K562 (cell line): ENCODE data around the gene NEURL1. TPM values are rescaled to one million over a fixed set of nuclear protein-coding genes. Genes with fewer than 3 reads are reported as not detected.

Experiments
- ATAC-seq: fragments of 200-7000 bp; cut with Tn5 transposase; 3 replicates; pipeline ENCODE4 v1.9.1; 2020; ENCODE audit warnings: moderate library complexity
- BruUV-seq: library from RNA; stranded (reverse); fragments of 400-500 nt; replicated peaks from 2 replicates; lab custom pipeline; 2021; lab: Mats Ljungman, UMichigan
- CTCF ChIA-PET: fragments of 300-600 bp; formaldehyde crosslinking; extraction: SDS; loops from one replicate; lab custom pipeline; 2021; ENCODE audit warnings: low intra/inter-chr PET ratio; lab: Yijun Ruan, JAX
- POLR2A ChIA-PET: fragments of 300-600, 350-650 bp; sonication (Branson Sonifier 250); formaldehyde crosslinking; extraction: SDS; loops from one replicate; lab custom pipeline; 2021; ENCODE audit warnings: antibody characterized with exemption, inconsistent platforms; lab: Yijun Ruan, JAX
- DNase-seq, 4 experiments: peaks; one replicate each; pipeline versions ENCODE4 v3.0.0 to v3.0.0-alpha.2; 2011 to 2018; ENCODE audit warnings: low spot score in 3 of 4, mixed read lengths in 3 of 4; ENCODE audit errors: extremely low read depth in 1 of 4
- FAIRE-seq: peaks from 2 replicates; lab custom pipeline; 2011; peaks lifted over from hg19 to GRCh38; lab: Jason Lieb, UNC
- H2AFZ ChIP-seq: 2 replicates; pipeline ENCODE4 v1.6.0; 2011; ENCODE audit warnings: low read depth, low read length, control low read depth, inconsistent platforms
- H3K27ac ChIP-seq: fragments of 200-600 bp; 3 replicates; pipeline ENCODE4 v1.8.0; 2011; ENCODE audit warnings: low read depth, mild to moderate bottlenecking, control low read depth, inconsistent platforms, low read length, moderate library complexity, mixed read lengths; ENCODE audit errors: extremely low read depth
- H3K27me3 ChIP-seq, 2 experiments: fragments of 300-600 bp in 1 of 2; 2 replicates in 1 of 2; 3 replicates in 1 of 2; pipeline versions ENCODE4 v1.6.0 to v1.8.0; 2011; ENCODE audit warnings: inconsistent platforms in 2 of 2, low read length in 2 of 2, mild to moderate bottlenecking in 1 of 2, mixed read lengths in 1 of 2, moderate library complexity in 1 of 2; ENCODE audit not compliant: control insufficient read depth in 2 of 2, insufficient read depth in 2 of 2
- H3K36me3 ChIP-seq: fragments of 300-600 bp; 3 replicates; pipeline ENCODE4 v1.8.0; 2011; ENCODE audit warnings: mild to moderate bottlenecking, low read length, inconsistent platforms; ENCODE audit not compliant: control insufficient read depth, insufficient read depth
- H3K4me1 ChIP-seq, 2 experiments: fragments of 200-600 bp in 1 of 2; replicated peaks in 1 of 2; 2 replicates in 1 of 2; 3 replicates in 1 of 2; pipeline versions ENCODE4 v1.5.1 to v1.8.0; 2011; ENCODE audit warnings: inconsistent platforms in 2 of 2, low read length in 2 of 2, mild to moderate bottlenecking in 1 of 2, mixed read lengths in 1 of 2, moderate library complexity in 1 of 2; ENCODE audit not compliant: control insufficient read depth in 2 of 2, insufficient read depth in 2 of 2
- H3K4me2 ChIP-seq: 2 replicates; pipeline ENCODE4 v1.6.1; 2011; ENCODE audit warnings: low read length, control low read depth, inconsistent platforms, mixed read lengths; ENCODE audit not compliant: insufficient read depth
- H3K4me3 ChIP-seq: fragments of 200-600 bp; sonication (generic), shearing (Covaris generic); 2 replicates; pipeline ENCODE4 v1.5.1; 2016; ENCODE audit warnings: control low read depth, inconsistent platforms
- H3K79me2 ChIP-seq: fragments of 200-600 bp; 3 replicates; pipeline ENCODE4 v1.8.0; 2011; ENCODE audit warnings: low read length, inconsistent platforms; ENCODE audit not compliant: control insufficient read depth, insufficient read depth
- H3K9ac ChIP-seq, 2 experiments: 2 replicates each; pipeline versions ENCODE4 v1.6.0 to v1.6.1; 2011; ENCODE audit warnings: low read depth in 2 of 2, low read length in 2 of 2, control low read depth in 1 of 2, inconsistent platforms in 1 of 2, mild to moderate bottlenecking in 1 of 2, mixed read lengths in 1 of 2; ENCODE audit not compliant: insufficient read depth in 1 of 2
- H3K9me1 ChIP-seq: one replicate; pipeline ENCODE4 v1.6.0; 2011; ENCODE audit warnings: inconsistent platforms, mild to moderate bottlenecking, low read length, moderate library complexity; ENCODE audit not compliant: control insufficient read depth, insufficient read depth
- H3K9me3 ChIP-seq: replicated peaks from 2 replicates; pipeline ENCODE4 v1.5.1; 2011; ENCODE audit warnings: low read depth, low read length, inconsistent platforms; ENCODE audit not compliant: control insufficient read depth, insufficient read depth
- H4K20me1 ChIP-seq: replicated peaks from 2 replicates; pipeline ENCODE4 v1.6.1; 2011; ENCODE audit warnings: low read length, inconsistent platforms, mixed read lengths; ENCODE audit not compliant: control insufficient read depth, insufficient read depth
- CBFA2T3 ChIP-seq: fragments of 450-650 bp; IDR thresholded peaks from 2 replicates; pipeline ENCODE4 v1.6.1; 2017
- EP300 ChIP-seq: IDR thresholded peaks from 2 replicates; pipeline ENCODE4 v1.6.1; 2012; ENCODE audit warnings: low read length, improper control_type of control experiment
- FOSL1 ChIP-seq: fragments of 200-800 bp; sonication (Bioruptor generic); conservative IDR thresholded peaks from 2 replicates; pipeline ENCODE4 v1.6.1; 2016; ENCODE audit warnings: missing genetic modification characterization, missing compliant biosample characterization
- GABPB2 ChIP-seq: fragments of 250-450 bp; sonication (Bioruptor Pico); conservative IDR thresholded peaks from 2 replicates; pipeline ENCODE4 v1.5.1; 2021; ENCODE audit warnings: mild to moderate bottlenecking
- KDM4B ChIP-seq, 2 experiments: fragments of 450-650 bp in 1 of 2; sonication (generic) in 1 of 2; IDR thresholded peaks; 2 replicates each; pipeline ENCODE4 v1.6.1; 2016 to 2017; ENCODE audit warnings: borderline replicate concordance in 2 of 2, antibody characterized with exemption in 1 of 2, low read depth in 1 of 2, mild to moderate bottlenecking in 1 of 2
- MCM5 ChIP-seq: fragments of 450-650 bp; IDR thresholded peaks from 2 replicates; pipeline ENCODE4 v1.6.1; 2016; ENCODE audit warnings: low read depth
- POLR2G ChIP-seq: fragments of 200-400 bp; formaldehyde crosslinking; IDR thresholded peaks from 2 replicates; pipeline ENCODE4 v1.6.1; 2017; ENCODE audit warnings: low read depth, mild to moderate bottlenecking, antibody characterized with exemption, low read length, moderate library complexity
- TCFL5 ChIP-seq: fragments of 250-450 bp; sonication (Bioruptor Pico); conservative IDR thresholded peaks from 2 replicates; pipeline ENCODE4 v1.6.1; 2021; ENCODE audit warnings: mild to moderate bottlenecking, moderate library complexity, matching md5 sums
- TGIF2 ChIP-seq: sonication (generic); formaldehyde crosslinking; IDR thresholded peaks from 2 replicates; pipeline ENCODE4 v1.8.1; 2022; ENCODE audit warnings: mild to moderate bottlenecking, missing genetic modification reagents, moderate library complexity
- ZMIZ1 ChIP-seq, 2 experiments: fragments of 150-350 bp in 1 of 2; IDR thresholded peaks; 2 replicates each; pipeline ENCODE4 v1.6.1; 2012 to 2016; ENCODE audit warnings: low read depth in 2 of 2, low read length in 2 of 2, mild to moderate bottlenecking in 1 of 2, moderate library complexity in 1 of 2
- WGBS: fragments of 100-300 bp; shearing (Covaris generic); methylation state at CpG from one replicate; pipeline ENCODE4 v1.1.6; 2016; ENCODE audit warnings: low coverage, mixed read lengths; ENCODE audit not compliant: insufficient coverage; ENCODE audit errors: missing lambda C conversion rate; 5-methylcytosine and 5-hydroxymethylcytosine counted together
- in situ Hi-C: fragments of 300-500 bp; cut with MboI; formaldehyde crosslinking; loops from 4 replicates; pipeline ENCODE4 v1.15.0; 2018; ENCODE audit warnings: inconsistent platforms, mixed read lengths
- intact Hi-C: fragments of 100-400 bp; cut with micrococcal nuclease; formaldehyde crosslinking; loops from 2 replicates; pipeline ENCODE4 v1.14.2; 2022
- polyA plus RNA-seq, 8 experiments: library from polyadenylated mRNA; depleted of rRNA in 4 of 8; stranded (reverse) in 5 of 8; unstranded in 3 of 8; fragments of >200 nt; fragmentation: Nextera tagmentation in 2 of 8; fragmentation: Illumina TruSeq in 1 of 8; extraction: Ambion mirVana in 2 of 8; extraction: Trizol in 1 of 8; gene quantifications; 2 replicates each; pipeline versions ENCODE4 v1.2.1 to v1.2.3, GENCODE V29; 2011 to 2014; ENCODE audit warnings: inconsistent platforms in 1 of 8, missing spikeins in 1 of 8
- total RNA-seq, 7 experiments: library from RNA; depleted of rRNA in 6 of 7; stranded (reverse); fragments of >200 nt in 6 of 7; fragmentation: Illumina TruSeq in 2 of 7; extraction: Trizol in 2 of 7; gene quantifications; 2 replicates each; pipeline versions ENCODE4 v1.2.1 to v1.2.3, GENCODE V29; 2011 to 2021; ENCODE audit warnings: low replicate concordance in 1 of 7
- TF ChIP-seq, protein P1 (sequence below): IDR thresholded peaks from 2 replicates; pipeline ENCODE4 v1.6.1; 2012; ENCODE audit warnings: low read depth, low read length, improper control_type of control experiment, borderline replicate concordance

Gene NEURL1
- total and polyA plus RNA-seq, 9 of the 15 experiments (the other 6 are each of a cell fraction or from before 2014, with no cell fraction given) = 0.01 to 0.45 (median 0.16) TPM; not detected in 5

- TF ChIP-seq EP300 = no peak
Measured at GRCh38 chr10:103564776-103565520, 71.4 kb downstream of the NEURL1 start (continued).

- no TSS peak for BruUV-seq
- H4K20me1 ChIP-seq = no peaks in the 10 kb centered on the region
- FAIRE-seq = no peak
- ATAC-seq = no peak
- H3K4me1 ChIP-seq = peaks cover 0 to 16% of the 10 kb centered on the region in 2 experiments; a peak in 1 of 5 replicates
- H2AFZ ChIP-seq = no peak overlapping the region
- ChIA-PET CTCF (no interaction called here), POLR2A (interaction anchor here (0.9 kb wide), 1 partner anchor 14 kb away, joined by 3 read pairs; no protein-coding TSS in a partner anchor)
- H3K4me3 ChIP-seq = no peak overlapping the region
- no peak for DNase-seq
- no peaks in the 10 kb centered on the region for H3K79me2 ChIP-seq
- 0% methylated on average over 3 of the region's 3 CpGs for WGBS
- no peak overlapping the region for H3K4me2 ChIP-seq
- H3K27me3 ChIP-seq = peaks cover 0 to 4% of the 10 kb centered on the region in 2 experiments; a peak in 2 of 5 replicates
- peaks cover 2% of the 10 kb centered on the region for H3K9me1 ChIP-seq
- in situ Hi-C loops = no loop called here
- intact Hi-C loops = loop anchor here (10.0 kb wide), 1 partner anchor 152 kb away; no protein-coding TSS in a partner anchor
- no peaks in the 10 kb centered on the region for H3K9me3 ChIP-seq
- H3K36me3 ChIP-seq = no peaks in the 10 kb centered on the region
- H3K27ac ChIP-seq = no peak overlapping the region
- H3K9ac ChIP-seq = no peak overlapping the region
- no peak for TF ChIP-seq FOSL1
- no peak for TF ChIP-seq MCM5
- TF ChIP-seq POLR2G = no peak
- no peak for TF ChIP-seq TGIF2
- TF ChIP-seq TCFL5 (CRISPR knock-in tag) = no peak
- TF ChIP-seq, protein P1, sequence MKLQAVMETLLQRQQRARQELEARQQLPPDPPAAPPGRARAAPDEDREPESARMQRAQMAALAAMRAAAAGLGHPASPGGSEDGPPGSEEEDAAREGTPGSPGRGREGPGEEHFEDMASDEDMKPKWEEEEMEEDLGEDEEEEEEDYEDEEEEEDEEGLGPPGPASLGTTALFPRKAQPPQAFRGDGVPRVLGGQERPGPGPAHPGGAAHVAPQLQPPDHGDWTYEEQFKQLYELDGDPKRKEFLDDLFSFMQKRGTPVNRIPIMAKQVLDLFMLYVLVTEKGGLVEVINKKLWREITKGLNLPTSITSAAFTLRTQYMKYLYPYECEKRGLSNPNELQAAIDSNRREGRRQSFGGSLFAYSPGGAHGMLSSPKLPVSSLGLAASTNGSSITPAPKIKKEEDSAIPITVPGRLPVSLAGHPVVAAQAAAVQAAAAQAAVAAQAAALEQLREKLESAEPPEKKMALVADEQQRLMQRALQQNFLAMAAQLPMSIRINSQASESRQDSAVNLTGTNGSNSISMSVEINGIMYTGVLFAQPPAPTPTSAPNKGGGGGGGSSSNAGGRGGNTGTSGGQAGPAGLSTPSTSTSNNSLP = no peak
- TF ChIP-seq CBFA2T3 = no peak
- TF ChIP-seq GABPB2 (CRISPR knock-in tag) = no peak
- no peak for TF ChIP-seq ZMIZ1 (IDR thresholded peaks at IDR 0.05; ENCODE audit: low read depth in 2 of 2, low read length in 2 of 2)
- TF ChIP-seq KDM4B (IDR thresholded peaks at IDR 0.05; ENCODE audit: borderline replicate concordance in 2 of 2, low read depth in 1 of 2) = no peak
Measured at GRCh38 chr10:103566536-103566935, 73.0 kb downstream of the NEURL1 start.
